ENCODE data around the gene REXO5. TPM values are rescaled to one million over a fixed set of nuclear protein-coding genes. Genes with fewer than 3 reads are reported as not detected.

REXO5 gene
- total RNA-seq, 1 experiment from 2014 or later: 6.7 TPM

GRCh38 chr16:20857281-20857680, 51.0 kb downstream of the REXO5 start:
- Histone ChIP-seq H4K5ac (ENCODE audit: insufficient read length, low read depth, low read length) (no peak overlapping the region), H3K14ac (ENCODE audit: insufficient read depth, low read length) (no peak overlapping the region), H3K23ac (ENCODE audit: insufficient read length, low read depth, low read length) (no peak overlapping the region), H3K79me2 (ENCODE audit: insufficient read depth, low read length) (no peaks in the 10 kb centered on the region), H4K20me1 (ENCODE audit: control insufficient read depth, insufficient read depth, insufficient read length) (no peaks in the 10 kb centered on the region), H3K56ac (ENCODE audit: insufficient read length, low read depth, low read length) (no peak overlapping the region), H3K27me3 (ENCODE audit: insufficient read depth, low read length) (no peaks in the 10 kb centered on the region), H3K9ac (ENCODE audit: extremely low read depth, insufficient read length, low read length) (no peak overlapping the region), H4K91ac (ENCODE audit: insufficient read length, low read depth, low read length) (no peak overlapping the region), H3K9me3 (ENCODE audit: control insufficient read depth, low read depth, low read length) (no peaks in the 10 kb centered on the region), H3K4ac (ENCODE audit: low read depth, low read length) (no peak overlapping the region), H3T11ph (ENCODE audit: low read length) (no peak overlapping the region), H2AFZ (ENCODE audit: low read length) (no peak overlapping the region), H2BK12ac (ENCODE audit: insufficient read length, low read depth, low read length) (no peak overlapping the region), H3K18ac (ENCODE audit: insufficient read length, low read depth, low read length) (no peak overlapping the region), H2BK15ac (ENCODE audit: low read depth, low read length) (no peak overlapping the region), H2AK5ac (ENCODE audit: insufficient read length, low read length) (no peak overlapping the region), H4K8ac (replicated peaks; ENCODE audit: insufficient read length, low read depth, low read length) (no peak overlapping the region), H3K79me1 (ENCODE audit: insufficient read depth, low read depth, low read length, poor library complexity, severe bottlenecking) (peaks cover 3% of the 10 kb centered on the region), H2BK120ac (ENCODE audit: low read depth, low read length, poor library complexity, severe bottlenecking) (no peak overlapping the region), H2BK5ac (ENCODE audit: insufficient read length, low read length) (no peak overlapping the region), H3K27ac (ENCODE audit: insufficient read length, low read depth, low read length) (no peak overlapping the region), H2BK20ac (ENCODE audit: low read depth, low read length, poor library complexity, severe bottlenecking) (no peak overlapping the region), H3K4me1 (ENCODE audit: insufficient read depth, low read length) (no peaks in the 10 kb centered on the region; the same call in 1 of the 2 replicates), H3K23me2 (ENCODE audit: insufficient read length, low read depth, low read length, poor library complexity, severe bottlenecking) (no peaks in the 10 kb centered on the region), H3K4me2 (ENCODE audit: insufficient read depth, insufficient read length, low read length) (no peak overlapping the region)
- Mint-ChIP-seq H3K36me3 (ENCODE audit: insufficient read depth in 1 of 3, low read depth in 3 of 3) (peaks cover 15 to 33% (median 20%) of the 10 kb centered on the region in 3 experiments), H3K4me1 (peaks cover 25 to 32% of the 10 kb centered on the region in 2 experiments), H3K27me3 (ENCODE audit: low read depth) (no peaks in the 10 kb centered on the region), H3K4me3 (no peak overlapping the region), H3K27ac (peak overlapping the region in 2 of 3 experiments; percentile 41 to 50; a peak in 1 of 7 replicates), H3K9me3 (no peaks in the 10 kb centered on the region)
- WGBS (ENCODE audit: extremely low coverage, insufficient read length, low lambda C conversion rate): no CpG with 5 or more reads among the region's 2 CpGs
- TF ChIP-seq CTCF (conservative IDR thresholded peaks at IDR 0.05): no peak
- DNase-seq: no peak

All from H9 (cell line).